ENCODE results near the gene QKI.

DNA sequence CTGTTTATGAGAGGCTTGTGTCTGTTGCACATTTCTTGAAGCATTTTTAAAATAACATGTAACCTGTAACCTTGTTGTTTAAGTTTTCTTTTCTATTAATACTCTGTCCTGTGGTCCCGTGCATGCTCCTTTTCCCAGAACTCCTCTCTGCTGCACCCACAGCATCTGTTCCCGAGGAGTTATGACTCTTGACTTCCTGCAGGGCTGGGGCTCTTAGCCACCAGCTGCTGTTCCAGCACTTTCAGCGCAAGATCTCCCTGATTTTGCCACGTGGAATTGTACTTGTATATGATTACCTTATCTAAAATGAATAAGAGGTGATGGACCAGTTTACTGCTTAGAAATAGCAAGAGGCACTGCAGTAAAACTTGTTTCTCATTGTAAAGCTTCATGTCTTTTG is 150.6 kb downstream of the QKI start:
- TF ChIP-seq POLR2A (IDR thresholded peaks at IDR 0.05) (no peak), CTCF (IDR thresholded peaks at IDR 0.05) (no peak)

All from prostate gland (tissue), 2 donors.